B cell (primary cell): ENCODE results near the gene UBL4A. TPM values are rescaled to one million over a fixed set of nuclear protein-coding genes. Genes with fewer than 3 reads are reported as not detected.
A peak's percentile ranks its signal among the peaks of the same experiment; 100 is the strongest.

Experiments
- ATAC-seq: fragments of 200-7000 bp; cut with Tn5 transposase; one replicate; pipeline ENCODE4 v1.10.0; 2021; ENCODE audit warnings: low read depth, mild to moderate bottlenecking, moderate number of reproducible peaks, moderate library complexity
- CTCF ChIA-PET: fragments of 350-600 bp; sonication (Branson Sonifier 250); formaldehyde crosslinking; loops from one replicate; lab custom pipeline; 2021; ENCODE audit warnings: antibody characterized with exemption, inconsistent platforms; lab: Charles Lee
- POLR2A ChIA-PET: fragments of 350-600 bp; sonication (Branson Sonifier 250); formaldehyde crosslinking; loops from one replicate; lab custom pipeline; 2021; ENCODE audit warnings: antibody characterized with exemption; lab: Charles Lee
- DNase-seq: peaks from one replicate; pipeline ENCODE4 v3.0.0; 2013
- H2AFZ ChIP-seq: 2 replicates; pipeline ENCODE4 v1.6.1; 2012; ENCODE audit warnings: mild to moderate bottlenecking, low read depth, low read length; ENCODE audit not compliant: insufficient read depth, poor library complexity, severe bottlenecking
- H3K27ac ChIP-seq, 2 donors: 1 replicate in 1 of 2; 2 replicates in 1 of 2; pipeline ENCODE4 v1.5.1; 2012 to 2013; ENCODE audit warnings: low read length in 2 of 2, mild to moderate bottlenecking in 2 of 2, moderate library complexity in 1 of 2
- H3K27me3 ChIP-seq, 4 experiments: fragments of 200-600 bp in 1 of 4; sonication (generic) in 1 of 4; replicated peaks in 1 of 4; 1 replicate in 2 of 4; 2 replicates in 2 of 4; pipeline versions ENCODE4 v1.6.1 to v1.7.0; 2013 to 2016; ENCODE audit warnings: low read length in 3 of 4, mild to moderate bottlenecking in 2 of 4, mixed read lengths in 1 of 4, moderate library complexity in 1 of 4; ENCODE audit not compliant: insufficient read depth in 4 of 4, control insufficient read depth in 3 of 4; ENCODE audit errors: control extremely low read depth in 1 of 4
- H3K36me3 ChIP-seq, 2 experiments: replicated peaks in 1 of 2; 1 replicate in 1 of 2; 2 replicates in 1 of 2; pipeline versions ENCODE4 v1.6.1 to v1.7.1; 2013; ENCODE audit warnings: low read length in 1 of 2; ENCODE audit not compliant: insufficient read depth in 2 of 2, control insufficient read depth in 1 of 2; ENCODE audit errors: control extremely low read depth in 1 of 2, extremely low read depth in 1 of 2
- H3K4me1 ChIP-seq, 2 donors: fragments of 200-600 bp in 1 of 2; sonication (generic) in 1 of 2; 1 replicate in 1 of 2; 2 replicates in 1 of 2; pipeline versions ENCODE4 v1.5.1 to v1.6.1; 2013 to 2017; ENCODE audit warnings: low read length in 2 of 2; ENCODE audit not compliant: control insufficient read depth in 2 of 2, insufficient read depth in 2 of 2
- H3K4me2 ChIP-seq: replicated peaks from 2 replicates; pipeline ENCODE3; 2012; ENCODE audit warnings: mild to moderate bottlenecking, low read depth, low read length; ENCODE audit not compliant: poor library complexity, severe bottlenecking
- H3K4me3 ChIP-seq, 5 experiments: fragments of 200-600 bp in 1 of 5; sonication (generic) in 1 of 5; 1 replicate in 3 of 5; 2 replicates in 2 of 5; pipeline versions ENCODE4 v1.5.1 to v1.7.0; 2011 to 2016; ENCODE audit warnings: low read length in 4 of 5, mild to moderate bottlenecking in 4 of 5, low read depth in 2 of 5, control low read depth in 1 of 5, moderate library complexity in 1 of 5; ENCODE audit not compliant: insufficient read depth in 1 of 5; ENCODE audit errors: control extremely low read depth in 1 of 5, extremely low read depth in 1 of 5
- H3K79me2 ChIP-seq: fragments of 200-600 bp; sonication (generic); one replicate; pipeline ENCODE4 v1.6.0; 2016; ENCODE audit warnings: low read length; ENCODE audit not compliant: control insufficient read depth, insufficient read depth
- H3K9ac ChIP-seq: fragments of 200-600 bp; sonication (generic); 2 replicates; pipeline ENCODE4 v1.6.1; 2017; ENCODE audit warnings: mild to moderate bottlenecking, low read length, moderate library complexity
- H3K9me3 ChIP-seq, 3 donors: one replicate each; pipeline versions ENCODE4 v1.6.1 to v1.7.1; 2013; ENCODE audit warnings: low read length in 2 of 3; ENCODE audit not compliant: control insufficient read depth in 2 of 3, insufficient read depth in 1 of 3; ENCODE audit errors: control extremely low read depth in 1 of 3
- H4K20me1 ChIP-seq: 2 replicates; pipeline ENCODE4 v1.6.0; 2012; ENCODE audit warnings: mild to moderate bottlenecking, low read length; ENCODE audit not compliant: insufficient read depth, control insufficient read depth, poor library complexity, severe bottlenecking
- H3K27ac Mint-ChIP-seq: one replicate; pipeline ENCODE4 v1.8.0; 2021; ENCODE audit warnings: mixed read lengths
- H3K27me3 Mint-ChIP-seq: one replicate; pipeline ENCODE4 v1.8.0; 2021; ENCODE audit warnings: mixed read lengths
- H3K4me1 Mint-ChIP-seq: one replicate; pipeline ENCODE4 v1.8.0; 2021; ENCODE audit warnings: mixed read lengths
- H3K4me3 Mint-ChIP-seq: one replicate; pipeline ENCODE4 v1.8.0; 2021; ENCODE audit warnings: mixed read lengths
- H3K9me3 Mint-ChIP-seq: one replicate; pipeline ENCODE4 v1.8.0; 2022; ENCODE audit warnings: mixed read lengths; ENCODE audit not compliant: insufficient read depth
- CTCF ChIP-seq: fragments of 200-600 bp; IDR thresholded peaks from one replicate; pipeline ENCODE4 v1.8.0; 2022; ENCODE audit warnings: antibody characterized with exemption, mild to moderate bottlenecking
- EZH2 ChIP-seq: IDR thresholded peaks from 2 replicates; pipeline ENCODE4 v1.6.1; 2012; ENCODE audit warnings: borderline replicate concordance, low read depth, mild to moderate bottlenecking, moderate library complexity, low read length; ENCODE audit not compliant: insufficient read depth, poor library complexity, severe bottlenecking
- WGBS: methylation state at CpG from one replicate; pipeline ENCODE4 v1.1.5; 2013; ENCODE audit warnings: missing lambda C conversion rate; ENCODE audit not compliant: insufficient coverage; 5-methylcytosine and 5-hydroxymethylcytosine counted together
- intact Hi-C: fragments of 100-400 bp; cut with micrococcal nuclease; formaldehyde crosslinking; loops from one replicate; pipeline ENCODE4 v1.10.0; 2022
- polyA plus RNA-seq: library from polyadenylated mRNA; depleted of rRNA; stranded (reverse); fragments of >200 nt; gene quantifications from 2 replicates; pipeline ENCODE4 v1.2.3, GENCODE V29; 2012
- total RNA-seq, 2 donors: library from RNA; stranded (reverse); fragments of 120-200 nt in 1 of 2; gene quantifications; 1 replicate in 1 of 2; 2 replicates in 1 of 2; pipeline versions ENCODE4 v1.2.3 to v1.2.4, GENCODE V29; 2013 to 2022

UBL4A gene
- total and polyA plus RNA-seq, 2 donors (not counting 1 experiment from before 2014, with no cell fraction given): 13.1 to 23.3 TPM

DNA sequence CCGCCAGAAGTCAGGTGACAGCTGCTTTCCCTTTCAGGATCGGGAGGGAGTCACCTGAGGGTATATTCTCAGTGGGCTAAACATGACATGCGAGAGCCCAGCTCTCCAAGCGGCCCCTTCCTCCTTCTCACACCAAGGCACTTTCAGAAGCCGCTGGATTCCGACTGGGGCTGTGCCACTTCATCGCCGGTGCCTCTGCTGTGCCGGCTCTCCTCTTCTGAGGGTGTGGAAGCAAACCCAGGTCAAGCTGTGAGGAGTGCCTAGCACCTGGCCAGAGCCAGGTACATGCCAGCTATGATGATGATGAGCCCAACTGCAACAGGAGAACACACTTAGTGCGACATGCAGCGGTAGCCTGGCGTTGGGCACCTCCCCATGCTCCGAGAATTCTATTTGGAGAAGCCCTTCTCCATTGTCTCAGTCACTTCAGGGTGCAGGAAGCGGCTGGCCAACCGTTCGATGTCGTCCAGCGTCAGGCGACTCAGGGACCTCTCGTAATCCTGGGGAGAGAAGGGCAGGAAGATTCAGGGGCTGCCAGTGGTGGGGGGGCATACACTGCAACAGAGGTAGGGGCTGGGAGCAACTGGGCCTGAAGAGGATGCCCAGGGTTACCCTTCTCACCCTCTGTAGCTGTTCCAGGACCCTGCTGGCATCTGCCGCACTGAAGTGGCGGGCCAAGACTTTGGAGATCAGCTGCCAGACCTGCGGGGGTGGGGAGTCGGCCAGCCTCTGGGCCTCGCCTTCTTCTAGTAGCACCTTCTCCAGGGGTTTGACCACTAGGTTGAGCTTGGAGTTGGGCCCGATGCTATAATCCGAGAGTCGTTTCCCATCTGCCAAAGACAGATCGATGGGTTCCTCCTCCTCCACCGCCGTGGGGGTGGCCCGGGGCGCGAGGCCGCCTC lies 1.0 kb downstream of the UBL4A start:
- Mint-ChIP-seq H3K27me3 (no peaks in the 10 kb centered on the region), H3K4me3 (peak overlapping the region; percentile 64), H3K27ac (no peak overlapping the region), H3K9me3 (no peaks in the 10 kb centered on the region), H3K4me1 (peaks cover 22% of the 10 kb centered on the region)
- H3K79me2 ChIP-seq: peaks cover 20% of the 10 kb centered on the region
- intact Hi-C loops: no loop called here
- H3K36me3 ChIP-seq: peaks cover 0 to 13% of the 10 kb centered on the region in 2 experiments
- H3K9ac ChIP-seq: peak overlapping the region; percentile 68
- ATAC-seq (no peak), DNase-seq (no peak)
- TF ChIP-seq CTCF (no peak), EZH2 (no peak)
- peak overlapping the region; percentile 82 for H3K4me2 ChIP-seq
- 50% methylated on average over 21 of the region's 35 CpGs for WGBS
- H4K20me1 ChIP-seq: no peaks in the 10 kb centered on the region
- POLR2A ChIA-PET: interaction anchor here (0.7 kb wide), 1 partner anchor 31 kb away, joined by 4 read pairs; the partner anchor contains the start of gene FAM3A
- CTCF ChIA-PET: interaction anchor here (1.9 to 2.7 kb wide), 2 partner anchors 42 to 57 kb away, joined by 4 to 12 read pairs; partner anchors contain the start of gene ATP6AP1
- H3K9me3 ChIP-seq: no peaks in the 10 kb centered on the region
- H2AFZ ChIP-seq: peak overlapping the region; percentile 38
- no peaks in the 10 kb centered on the region for H3K27me3 ChIP-seq
- H3K4me3 ChIP-seq: peak overlapping the region in 4 of 5 experiments; percentile 47 to 67 (median 60)
- H3K4me1 ChIP-seq: peaks cover 5 to 36% of the 10 kb centered on the region in 2 donors
- peak overlapping the region in 1 of 2 donors; percentile 55 for H3K27ac ChIP-seq
